GM19324 (cell line): ENCODE data around the gene RREB1.

Experiments used
- ATAC-seq: cut with Tn5 transposase; IDR thresholded peaks from one replicate; pipeline ENCODE4 v1.9.1; 2021; ENCODE audit warnings: mild to moderate bottlenecking, moderate library complexity; ENCODE audit not compliant: unreplicated experiment, low FRiP score

The RREB1 gene

DNA sequence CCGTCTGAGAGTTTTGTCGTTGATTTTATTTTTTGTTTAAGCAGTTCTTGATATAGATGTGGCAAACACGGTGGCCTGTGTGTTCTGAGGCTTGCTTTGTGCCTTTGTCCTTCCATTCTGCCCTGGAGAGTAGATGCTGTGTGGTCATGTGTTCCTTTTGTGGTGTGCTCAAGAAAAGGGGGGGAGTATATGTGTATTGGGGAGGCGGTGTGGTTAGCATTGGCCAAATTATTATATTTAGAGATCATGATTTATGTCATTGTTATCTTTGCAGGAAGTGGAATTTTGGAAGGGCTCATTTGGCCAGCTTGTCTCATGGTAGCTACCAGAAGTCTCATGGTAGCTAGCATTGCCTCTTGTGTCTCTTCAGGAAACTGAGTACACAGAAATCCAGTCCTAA lies 16.4 kb downstream of the RREB1 start:
- no peak for ATAC-seq

DNA sequence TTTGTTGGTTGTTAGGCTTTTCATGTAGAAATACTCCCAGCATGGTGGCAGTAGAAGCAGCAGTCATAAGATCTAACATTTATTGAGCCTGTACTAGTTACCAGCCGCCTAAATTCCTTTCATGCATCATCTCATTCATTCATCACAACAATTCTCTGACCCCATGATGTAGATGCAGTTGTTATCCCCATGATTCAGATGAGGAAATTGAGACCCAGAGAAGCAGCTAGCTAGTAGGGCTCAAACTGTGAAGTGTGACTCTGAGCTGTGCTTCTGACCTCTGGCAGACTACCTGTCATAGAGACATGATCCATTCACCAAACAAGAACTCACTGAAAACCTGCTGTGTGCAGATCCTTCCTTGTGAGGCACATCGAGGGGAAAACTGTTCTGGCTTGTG lies 16.9 kb downstream of the RREB1 start:
- ATAC-seq = no peak

DNA sequence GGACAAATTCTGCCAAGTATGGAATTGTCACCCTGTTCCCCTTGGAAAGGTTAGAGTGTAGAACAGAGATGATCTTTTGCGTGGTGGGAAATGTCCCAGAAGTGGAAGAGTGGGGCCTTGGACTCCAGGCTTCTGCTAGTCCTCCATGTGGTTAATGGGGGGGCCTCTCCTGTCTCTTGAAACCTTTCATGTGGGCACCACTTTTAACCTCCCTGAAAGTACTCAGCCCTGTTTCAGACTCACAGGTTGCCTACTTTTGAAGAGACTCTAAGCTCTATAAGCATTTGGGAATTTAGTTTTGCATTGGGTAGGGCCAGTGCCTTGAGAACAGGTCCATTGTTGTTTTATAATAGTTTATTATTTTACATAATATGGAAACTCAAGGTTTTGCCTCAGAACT lies 17.5 kb downstream of the RREB1 start:
- ATAC-seq = no peak

DNA sequence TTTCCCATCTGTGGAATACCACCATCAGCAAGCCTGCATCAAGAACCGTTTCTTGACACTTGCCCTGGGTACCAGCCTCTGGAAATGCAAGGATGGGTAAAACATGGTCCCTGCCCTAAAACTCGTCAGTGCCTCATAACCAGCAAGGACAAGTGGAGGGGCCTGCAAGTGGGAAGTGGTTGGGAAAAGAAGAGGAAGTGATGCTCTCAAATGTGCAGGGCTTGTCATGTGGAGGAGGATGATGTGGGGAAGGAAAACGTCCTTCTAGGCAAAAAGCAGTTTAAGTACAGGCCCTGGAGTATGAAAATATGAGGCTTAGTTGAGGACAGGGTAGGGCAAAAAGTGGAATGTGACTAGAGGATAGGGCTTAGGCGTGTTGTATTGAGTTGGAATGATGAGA lies 19.0 kb downstream of the RREB1 start:
- ATAC-seq = no peak

- ATAC-seq = no peak
These were observed 19.9 kb downstream of the RREB1 start for GRCh38 chr6:7127680-7128079.

DNA sequence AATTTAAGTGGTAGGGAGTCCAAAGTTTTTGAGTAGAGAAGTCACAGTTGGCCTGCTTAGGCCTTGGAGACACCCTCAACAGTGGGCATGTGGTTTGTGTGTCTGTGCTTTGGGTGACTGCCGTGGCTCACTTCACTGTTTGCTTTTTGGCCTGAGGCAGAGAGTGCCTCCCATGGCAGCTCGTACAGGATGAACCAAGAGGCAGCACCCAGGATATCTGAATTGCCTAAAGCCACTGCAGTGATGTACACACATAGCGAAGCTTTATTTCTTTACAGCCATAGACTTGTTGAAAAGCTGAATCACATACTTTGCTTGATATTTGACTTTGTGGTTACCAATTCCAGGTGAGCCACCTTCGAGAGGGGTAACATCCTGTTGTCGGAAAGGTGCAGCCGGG lies 21.6 kb downstream of the RREB1 start:
- no peak for ATAC-seq

DNA sequence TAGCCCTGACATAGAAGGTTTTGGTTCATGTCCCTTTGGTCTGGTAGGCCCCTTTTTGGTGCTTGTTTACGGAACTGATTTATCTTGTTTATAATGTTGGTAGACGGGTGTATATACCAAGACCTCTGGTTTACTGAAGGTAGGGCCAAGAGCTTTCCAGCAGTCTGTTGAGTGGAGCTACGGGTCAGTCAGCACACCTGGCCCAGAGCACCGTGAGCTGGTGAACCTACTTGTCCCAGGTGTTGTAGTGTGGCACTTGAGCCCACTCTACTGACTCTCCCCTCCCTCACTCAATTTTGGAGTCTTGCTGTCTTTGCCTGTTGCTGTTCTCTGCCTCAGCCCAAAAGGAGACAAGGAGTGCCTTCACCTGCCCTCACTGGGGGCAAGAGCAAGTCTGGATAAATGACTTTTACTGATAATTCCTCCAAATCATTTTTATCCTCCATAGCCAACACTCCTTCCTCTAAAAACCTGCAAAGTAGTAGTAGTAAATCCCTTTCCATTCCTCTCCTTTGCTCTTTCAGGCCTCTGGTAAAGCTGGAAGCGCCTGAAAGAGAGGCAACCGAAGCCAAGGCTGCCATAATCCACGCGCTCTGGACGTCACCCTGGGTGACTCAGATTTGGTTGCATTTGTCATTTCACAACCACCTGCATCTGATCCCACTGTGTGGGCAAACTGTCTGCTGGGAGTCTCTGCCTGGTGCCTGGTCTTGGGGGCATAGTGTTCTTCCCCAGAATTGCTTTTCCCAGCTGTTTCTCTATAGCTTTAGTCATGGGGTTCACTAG lies 22.2 kb downstream of the RREB1 start:
- no peak for ATAC-seq

- no peak for ATAC-seq
These were observed 23.6 kb downstream of the RREB1 start for GRCh38 chr6:7131390-7131789.

DNA sequence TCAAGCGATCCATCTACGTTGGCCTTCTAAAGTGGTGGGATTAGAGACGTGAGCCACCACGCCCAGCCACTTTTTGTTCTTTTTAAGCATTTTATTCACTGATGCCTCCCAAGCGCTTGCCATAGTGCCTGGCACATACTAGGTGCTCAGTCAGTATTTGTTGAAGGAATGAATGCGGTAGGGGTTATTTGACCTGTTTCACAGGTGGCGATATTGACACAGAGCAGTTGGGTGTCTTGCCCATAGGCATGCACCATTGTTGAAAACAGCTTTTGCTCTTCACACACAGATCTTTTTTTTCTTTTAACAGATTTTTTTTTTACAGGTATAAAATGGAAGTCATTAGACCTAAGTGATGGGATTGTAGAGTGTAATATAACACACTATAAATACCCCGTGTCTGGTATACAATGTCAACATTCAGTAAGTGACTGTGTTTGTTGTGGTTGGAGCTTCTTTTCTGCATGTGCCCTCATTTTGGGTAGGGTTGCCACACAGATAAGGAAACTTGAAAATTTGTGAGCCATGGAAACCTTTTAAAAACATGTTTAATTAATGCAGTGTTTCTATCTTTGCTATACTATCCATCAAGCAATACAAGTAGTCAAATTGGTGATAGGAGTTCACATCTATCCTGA lies 24.8 kb downstream of the RREB1 start:
- ATAC-seq = no peak

- ATAC-seq = no peak
These were observed 27.4 kb downstream of the RREB1 start for GRCh38 chr6:7134999-7135745.

GRCh38 chr6:7135755-7136154 lies 28.0 kb downstream of the RREB1 start:
- no peak for ATAC-seq

DNA sequence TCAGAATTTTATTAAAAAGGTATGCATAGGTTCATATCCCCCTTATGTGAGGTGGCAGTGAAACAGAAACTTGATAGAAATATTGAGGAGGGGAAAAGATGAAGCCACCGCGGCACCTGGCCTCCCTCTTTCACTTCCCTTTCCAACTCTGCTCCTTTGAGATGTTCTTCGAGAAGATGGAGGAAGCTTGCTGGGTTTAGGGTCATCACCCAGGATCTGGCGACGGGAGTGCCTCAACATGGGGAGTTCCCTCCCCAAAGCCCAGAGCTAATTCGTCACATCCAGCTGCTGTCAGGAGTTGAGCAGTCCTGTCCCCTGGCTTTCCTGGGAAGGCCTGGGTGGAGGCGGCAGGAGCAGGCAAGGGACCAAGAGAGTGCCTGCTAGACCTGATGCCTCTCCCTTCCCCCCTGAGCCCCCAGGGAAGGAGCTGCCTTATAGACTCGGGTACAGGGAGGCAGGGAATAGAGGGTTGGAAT lies 29.1 kb downstream of the RREB1 start:
- peak; percentile 43 for ATAC-seq

GRCh38 chr6:7137335-7138045 lies 29.7 kb downstream of the RREB1 start:
- peak; percentile 29 for ATAC-seq

GRCh38 chr6:7138046-7138531 lies 30.3 kb downstream of the RREB1 start:
- ATAC-seq = no peak

DNA sequence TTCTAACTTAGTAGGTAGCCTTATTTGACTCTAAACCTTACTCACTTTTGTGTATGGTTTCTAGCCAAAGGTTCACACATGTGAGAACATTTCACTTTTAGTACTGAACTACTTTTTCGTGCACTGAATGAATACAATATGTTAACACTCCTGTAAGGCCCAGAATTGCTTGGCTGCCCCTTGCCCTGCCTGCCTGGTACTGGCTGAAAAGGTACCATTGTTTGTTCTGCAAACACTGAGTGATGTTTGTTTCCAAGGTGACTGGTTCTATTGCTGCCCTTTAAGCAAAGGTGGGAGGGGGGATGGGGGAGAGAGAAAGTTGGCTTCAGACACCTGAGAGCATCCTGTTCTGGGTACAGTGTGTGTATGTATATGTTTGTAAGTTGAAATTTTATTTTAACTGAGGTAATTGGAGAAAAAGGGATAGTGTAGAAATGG lies 31.2 kb downstream of the RREB1 start:
- ATAC-seq = no peak

- ATAC-seq = no peak
These were observed 32.2 kb downstream of the RREB1 start for GRCh38 chr6:7139835-7140470.

GRCh38 chr6:7140631-7141378 lies 33.0 kb downstream of the RREB1 start:
- ATAC-seq = peak; percentile 72

- ATAC-seq = no peak
These were observed 34.6 kb downstream of the RREB1 start for GRCh38 chr6:7142228-7142801.

DNA sequence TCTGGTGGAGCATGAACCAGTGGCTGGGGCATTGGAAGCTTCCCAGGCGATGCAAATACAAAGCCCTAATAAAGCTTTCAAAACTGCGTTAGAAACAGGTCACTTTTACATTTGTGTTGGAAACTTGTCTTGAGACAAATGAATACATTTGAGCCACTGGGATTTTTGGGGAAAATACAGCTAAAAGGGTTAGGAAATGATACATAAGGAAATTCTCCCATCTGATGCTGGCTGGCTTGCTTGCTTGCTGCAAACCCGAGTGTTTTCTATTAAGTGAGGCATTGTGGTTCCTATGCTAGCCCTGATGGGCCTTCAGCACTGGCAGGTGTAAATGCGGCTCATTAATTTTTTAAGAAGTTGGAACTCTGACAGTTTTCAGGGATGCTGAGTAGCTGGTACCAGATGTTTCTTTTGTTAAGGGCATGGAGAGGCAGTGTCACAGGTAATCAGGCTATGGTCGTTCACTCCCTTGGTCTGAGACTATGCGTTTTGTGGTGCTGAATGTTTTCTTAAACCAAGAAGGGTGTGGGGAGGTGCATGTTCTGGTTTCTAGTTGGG lies 35.2 kb downstream of the RREB1 start:
- no peak for ATAC-seq
